Activated CD4-positive, alpha-beta T cell treated with anti-CD3 and anti-CD28 coated beads, Interleukin-2, Interleukin-4, amounts not matched to agents 100 ng/mL and 50 ng/mL, durations not matched to agents 16 hours and 8 hours (primary cell): ENCODE measurements around the gene SRPK1.
A peak's percentile ranks its signal among the peaks of the same experiment; 100 is the strongest.
"Not testable (repeated sequence)": the region's sequence is repeated elsewhere in the genome, so short reads cannot be mapped to it uniquely, and the experiment has no call there.

Source experiments
- DNase-seq: peaks from one replicate; pipeline ENCODE4 v3.0.0-alpha.2; 2020; ENCODE audit warnings: low spot score

The SRPK1 gene

GRCh38 chr6:35931120-35931561, 10.2 kb upstream of the SRPK1 start:
- no peak for DNase-seq

GRCh38 chr6:35929601-35930000, 8.7 kb upstream of the SRPK1 start:
- DNase-seq, result no peak

- no peak for DNase-seq
Measured at GRCh38 chr6:35926509-35927215, 5.8 kb upstream of the SRPK1 start.

- DNase-seq, result no peak
Measured at GRCh38 chr6:35925961-35926360, 5.1 kb upstream of the SRPK1 start.

- no peak for DNase-seq
Measured at GRCh38 chr6:35924146-35924545, 3.2 kb upstream of the SRPK1 start.

GRCh38 chr6:35922139-35922554, 1.2 kb upstream of the SRPK1 start:
- DNase-seq, result no peak

GRCh38 chr6:35919827-35920751, 809 bp downstream of the SRPK1 start:
- peak; percentile 76 for DNase-seq

GRCh38 chr6:35919085-35919826, 1.6 kb downstream of the SRPK1 start:
- no peak for DNase-seq

- DNase-seq, result not testable (repeated sequence)
Measured at GRCh38 chr6:35916893-35917292, 4.0 kb downstream of the SRPK1 start.

- DNase-seq, result no peak
Measured at GRCh38 chr6:35916056-35916455, 4.8 kb downstream of the SRPK1 start.

GRCh38 chr6:35914536-35914935, 6.4 kb downstream of the SRPK1 start:
- no peak for DNase-seq

- DNase-seq, result no peak
Measured at GRCh38 chr6:35911871-35912653, 8.8 kb downstream of the SRPK1 start.

- DNase-seq, result not testable (repeated sequence)
Measured at GRCh38 chr6:35909571-35909970, 11.3 kb downstream of the SRPK1 start.

GRCh38 chr6:35908753-35909401, 12.0 kb downstream of the SRPK1 start:
- not testable (repeated sequence) for DNase-seq

GRCh38 chr6:35907750-35908149, 13.1 kb downstream of the SRPK1 start:
- DNase-seq, result no peak

GRCh38 chr6:35906499-35906846, 14.4 kb downstream of the SRPK1 start:
- no peak for DNase-seq

- no peak for DNase-seq
Measured at GRCh38 chr6:35905841-35906498, 14.9 kb downstream of the SRPK1 start.

- DNase-seq, result no peak
Measured at GRCh38 chr6:35905141-35905785, 15.6 kb downstream of the SRPK1 start.

GRCh38 chr6:35903679-35904078, 17.2 kb downstream of the SRPK1 start:
- no peak for DNase-seq

- no peak for DNase-seq
Measured at GRCh38 chr6:35900448-35900847, 20.4 kb downstream of the SRPK1 start.
